ENCODE measurements around the gene MTA2. TPM values are rescaled to one million over a fixed set of nuclear protein-coding genes. Genes with fewer than 3 reads are reported as not detected.
A peak's percentile ranks its signal among the peaks of the same experiment; 100 is the strongest.

Gene MTA2
- total and polyA plus RNA-seq, 10 of the 15 experiments (the other 5 are each of a cell fraction or from before 2014, with no cell fraction given), result 6.7 to 201 (median 113) TPM

- TF ChIP-seq SKIL (IDR thresholded peaks at IDR 0.05; ENCODE audit: low read depth, poor library complexity, severe bottlenecking), result no peak
- peak; percentile 93 for TF ChIP-seq CHD2 (IDR thresholded peaks at IDR 0.05; ENCODE audit: borderline replicate concordance, low read depth, low read length)
- no peak for TF ChIP-seq FOXK2 (IDR thresholded peaks at IDR 0.05)
- TF ChIP-seq, protein P1, sequence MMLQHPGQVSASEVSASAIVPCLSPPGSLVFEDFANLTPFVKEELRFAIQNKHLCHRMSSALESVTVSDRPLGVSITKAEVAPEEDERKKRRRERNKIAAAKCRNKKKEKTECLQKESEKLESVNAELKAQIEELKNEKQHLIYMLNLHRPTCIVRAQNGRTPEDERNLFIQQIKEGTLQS (IDR thresholded peaks at IDR 0.05; ENCODE audit: borderline replicate concordance, extremely low read depth, low read depth, low read length), result no peak
- TF ChIP-seq MYB (IDR thresholded peaks at IDR 0.05; ENCODE audit: borderline replicate concordance, low read depth, low read length), result no peak
- no peak for TF ChIP-seq EZH2 (IDR thresholded peaks at IDR 0.05; ENCODE audit: borderline replicate concordance, control insufficient read depth, low read depth, low read length)
- peak; percentile 46; the same call in 1 of the 2 replicates for TF ChIP-seq PML (IDR thresholded peaks at IDR 0.05; ENCODE audit: low read length)
- TF ChIP-seq, protein P2, sequence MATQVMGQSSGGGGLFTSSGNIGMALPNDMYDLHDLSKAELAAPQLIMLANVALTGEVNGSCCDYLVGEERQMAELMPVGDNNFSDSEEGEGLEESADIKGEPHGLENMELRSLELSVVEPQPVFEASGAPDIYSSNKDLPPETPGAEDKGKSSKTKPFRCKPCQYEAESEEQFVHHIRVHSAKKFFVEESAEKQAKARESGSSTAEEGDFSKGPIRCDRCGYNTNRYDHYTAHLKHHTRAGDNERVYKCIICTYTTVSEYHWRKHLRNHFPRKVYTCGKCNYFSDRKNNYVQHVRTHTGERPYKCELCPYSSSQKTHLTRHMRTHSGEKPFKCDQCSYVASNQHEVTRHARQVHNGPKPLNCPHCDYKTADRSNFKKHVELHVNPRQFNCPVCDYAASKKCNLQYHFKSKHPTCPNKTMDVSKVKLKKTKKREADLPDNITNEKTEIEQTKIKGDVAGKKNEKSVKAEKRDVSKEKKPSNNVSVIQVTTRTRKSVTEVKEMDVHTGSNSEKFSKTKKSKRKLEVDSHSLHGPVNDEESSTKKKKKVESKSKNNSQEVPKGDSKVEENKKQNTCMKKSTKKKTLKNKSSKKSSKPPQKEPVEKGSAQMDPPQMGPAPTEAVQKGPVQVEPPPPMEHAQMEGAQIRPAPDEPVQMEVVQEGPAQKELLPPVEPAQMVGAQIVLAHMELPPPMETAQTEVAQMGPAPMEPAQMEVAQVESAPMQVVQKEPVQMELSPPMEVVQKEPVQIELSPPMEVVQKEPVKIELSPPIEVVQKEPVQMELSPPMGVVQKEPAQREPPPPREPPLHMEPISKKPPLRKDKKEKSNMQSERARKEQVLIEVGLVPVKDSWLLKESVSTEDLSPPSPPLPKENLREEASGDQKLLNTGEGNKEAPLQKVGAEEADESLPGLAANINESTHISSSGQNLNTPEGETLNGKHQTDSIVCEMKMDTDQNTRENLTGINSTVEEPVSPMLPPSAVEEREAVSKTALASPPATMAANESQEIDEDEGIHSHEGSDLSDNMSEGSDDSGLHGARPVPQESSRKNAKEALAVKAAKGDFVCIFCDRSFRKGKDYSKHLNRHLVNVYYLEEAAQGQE (IDR thresholded peaks at IDR 0.05; ENCODE audit: low read depth, low read length), result no peak
- peak; percentile 76 for TF ChIP-seq BACH1 (IDR thresholded peaks at IDR 0.05; ENCODE audit: borderline replicate concordance)
- TF ChIP-seq HSF1 (IDR thresholded peaks at IDR 0.05; ENCODE audit: low read depth, low read length), result no peak
- TF ChIP-seq PAX8 (IDR thresholded peaks at IDR 0.05), result no peak
- TF ChIP-seq EED (IDR thresholded peaks at IDR 0.05; ENCODE audit: low read depth), result peak; percentile 59; the same call in 1 of the 2 replicates
- TF ChIP-seq SPI1 (IDR thresholded peaks at IDR 0.05; ENCODE audit: borderline replicate concordance, insufficient read depth, low read depth, low read length), result 0 out of 2 replicates have a peak, but pooled peaks have one; percentile 1
- TF ChIP-seq MXI1 (IDR thresholded peaks at IDR 0.05; ENCODE audit: low read depth, low read length), result peak; percentile 99
- peak; percentile 80 for TF ChIP-seq E4F1 (IDR thresholded peaks at IDR 0.05; ENCODE audit: borderline replicate concordance, partially characterized antibody)
Measured at GRCh38 chr11:62621567-62622470, 20.2 kb upstream of the MTA2 start, which contains the start of gene B3GAT3 (continued).

Data from GM12878 (cell line).